Activated CD8-positive, alpha-beta memory T cell treated with anti-CD3 and anti-CD28 coated beads, Interleukin-2, amount 50 U/mL, for 24 hours (primary cell): ENCODE results near the gene ZNF534.
"Not testable (repeated sequence)": the region's sequence is repeated elsewhere in the genome, so short reads cannot be mapped to it uniquely, and the experiment has no call there.

Source experiments
- DNase-seq: peaks from one replicate; pipeline ENCODE4 v3.0.0-alpha.2; 2020; ENCODE audit errors: extremely low read depth

The ZNF534 gene

GRCh38 chr19:52428937-52429336 lies at the start of gene ZNF534:
TSS of gene ZNF534 (plus strand) at chr19:52429148. CDS start at chr19:52431475, 2,327 bp downstream.
- no peak for DNase-seq

- DNase-seq, result no peak
Observed at GRCh38 chr19:52391135-52391534, 37.8 kb upstream of the ZNF534 start.

GRCh38 chr19:52397310-52398080 lies 31.5 kb upstream of the ZNF534 start, which contains the start of gene ZNF528:
TSS of gene ZNF528 (plus strand) at chr19:52397849. CDS start at chr19:52402014, 4,165 bp downstream.
- peak; percentile 90 for DNase-seq

GRCh38 chr19:52398081-52398441 lies 30.9 kb upstream of the ZNF534 start:
- no peak for DNase-seq

- no peak for DNase-seq
Observed at GRCh38 chr19:52410276-52410675, 18.7 kb upstream of the ZNF534 start.

GRCh38 chr19:52415711-52416110 lies 13.2 kb upstream of the ZNF534 start:
- no peak for DNase-seq

GRCh38 chr19:52442179-52442578 lies 13.2 kb downstream of the ZNF534 start:
- DNase-seq, result no peak

- no peak for DNase-seq
Observed at GRCh38 chr19:52444506-52444905, 15.6 kb downstream of the ZNF534 start.

- no peak for DNase-seq
Observed at GRCh38 chr19:52451241-52451640, 22.3 kb downstream of the ZNF534 start.

GRCh38 chr19:52453324-52454094 lies 24.6 kb downstream of the ZNF534 start, which contains the start of gene ZNF578:
TSS of gene ZNF578 (plus strand) at chr19:52453553. CDS start at chr19:52501846, 48,293 bp downstream.
- peak; percentile 33 for DNase-seq

- no peak for DNase-seq
Observed at GRCh38 chr19:52464798-52465470, 36.0 kb downstream of the ZNF534 start.

GRCh38 chr19:52473655-52474350 lies 44.9 kb downstream of the ZNF534 start:
- DNase-seq, result no peak

GRCh38 chr19:52474351-52475127 lies 45.6 kb downstream of the ZNF534 start:
- no peak for DNase-seq

- DNase-seq, result not testable (repeated sequence)
Observed at GRCh38 chr19:52484111-52484743, 55.3 kb downstream of the ZNF534 start.

GRCh38 chr19:52485064-52485463 lies 56.1 kb downstream of the ZNF534 start:
- DNase-seq, result not testable (repeated sequence)

GRCh38 chr19:52485561-52486240 lies 56.8 kb downstream of the ZNF534 start:
- not testable (repeated sequence) for DNase-seq

GRCh38 chr19:52492201-52492993 lies 63.4 kb downstream of the ZNF534 start:
- DNase-seq, result no peak

- no peak for DNase-seq
Observed at GRCh38 chr19:52492994-52493470, 64.1 kb downstream of the ZNF534 start.

- no peak for DNase-seq
Observed at GRCh38 chr19:52494518-52494917, 65.6 kb downstream of the ZNF534 start.
